SK-N-SH (cell line): Measurements from ENCODE around the gene ZDHHC14. TPM values are rescaled to one million over a fixed set of nuclear protein-coding genes. Genes with fewer than 3 reads are reported as not detected.

Experiments
- CTCF ChIA-PET: fragments of 300-600, 350-600 bp; formaldehyde crosslinking; extraction: SDS; loops from one replicate; lab custom pipeline; 2021; lab: Yijun Ruan, JAX
- POLR2A ChIA-PET: fragments of 350-600 bp; sonication (Branson Sonifier 250); formaldehyde crosslinking; extraction: SDS; loops from one replicate; lab custom pipeline; 2020; ENCODE audit warnings: antibody characterized with exemption, inconsistent platforms; lab: Yijun Ruan, JAX
- DNase-seq: peaks from one replicate; pipeline ENCODE4 v3.0.0; 2012
- H2AFZ ChIP-seq: fragments of 200-600 bp; sonication (generic); 2 replicates; pipeline ENCODE4 v1.8.1; 2016; ENCODE audit warnings: antibody characterized with exemption, mild to moderate bottlenecking, low read depth
- H3F3A ChIP-seq: fragments of 200-600 bp; sonication (generic); replicated peaks from 2 replicates; pipeline ENCODE3; 2016; ENCODE audit warnings: antibody characterized with exemption, mild to moderate bottlenecking; ENCODE audit not compliant: insufficient read depth
- H3K27ac ChIP-seq, 2 experiments: fragments of 200-500 bp in 1 of 2; fragments of 200-600 bp in 1 of 2; sonication (Bioruptor generic) in 1 of 2; sonication (generic), shearing (Covaris generic) in 1 of 2; 2 replicates each; pipeline versions ENCODE4 v1.5.1 to v1.6.1; 2014 to 2016; ENCODE audit warnings: low read depth in 2 of 2, inconsistent platforms in 1 of 2, low read length in 1 of 2, mild to moderate bottlenecking in 1 of 2, mixed read lengths in 1 of 2
- H3K27me3 ChIP-seq: fragments of 200-600 bp; sonication (generic), shearing (Covaris generic); 2 replicates; pipeline ENCODE4 v1.6.1; 2016; ENCODE audit warnings: mixed run types; ENCODE audit not compliant: insufficient read depth
- H3K36me3 ChIP-seq, 2 experiments: fragments of 200-500 bp in 1 of 2; fragments of 200-600 bp in 1 of 2; sonication (Bioruptor generic) in 1 of 2; sonication (generic) in 1 of 2; replicated peaks in 1 of 2; 2 replicates each; pipeline versions ENCODE3 to v1.5.1; 2014 to 2016; ENCODE audit warnings: low read length in 1 of 2, mild to moderate bottlenecking in 1 of 2; ENCODE audit not compliant: insufficient read depth in 2 of 2, control insufficient read depth in 1 of 2
- H3K4me1 ChIP-seq, 2 experiments: fragments of 200-500 bp in 1 of 2; fragments of 200-600 bp in 1 of 2; sonication (Bioruptor generic) in 1 of 2; sonication (generic), shearing (Covaris generic) in 1 of 2; 2 replicates each; pipeline versions ENCODE4 v1.5.1 to v1.6.1; 2014 to 2016; ENCODE audit warnings: low read depth in 1 of 2, low read length in 1 of 2, mixed run types in 1 of 2; ENCODE audit not compliant: insufficient read depth in 2 of 2, control insufficient read depth in 1 of 2
- H3K4me2 ChIP-seq: fragments of 200-600 bp; sonication (generic), shearing (Covaris generic); 2 replicates; pipeline ENCODE4 v1.6.1; 2017; ENCODE audit warnings: mixed run types
- H3K4me3 ChIP-seq, 2 experiments: fragments of 200-500 bp in 1 of 2; fragments of 200-600 bp in 1 of 2; sonication (Bioruptor generic) in 1 of 2; sonication (generic), shearing (Covaris generic) in 1 of 2; 2 replicates each; pipeline versions ENCODE4 v1.5.1 to v1.8.1; 2014 to 2016; ENCODE audit warnings: low read depth in 2 of 2, inconsistent platforms in 1 of 2, low read length in 1 of 2, mild to moderate bottlenecking in 1 of 2, mixed read lengths in 1 of 2, moderate library complexity in 1 of 2
- H3K79me2 ChIP-seq: fragments of 200-600 bp; sonication (generic); 2 replicates; pipeline ENCODE4 v1.8.1; 2017; ENCODE audit warnings: mild to moderate bottlenecking; ENCODE audit not compliant: insufficient read depth
- H3K9ac ChIP-seq: fragments of 200-600 bp; sonication (generic); 2 replicates; pipeline ENCODE4 v1.6.1; 2017; ENCODE audit warnings: mixed run types
- H3K9me2 ChIP-seq: fragments of 200-600 bp; sonication (generic); 2 replicates; pipeline ENCODE4 v1.6.1; 2017; ENCODE audit warnings: mixed run types
- H3K9me3 ChIP-seq: fragments of 200-600 bp; sonication (generic); 2 replicates; pipeline ENCODE4 v1.6.1; 2017; ENCODE audit warnings: mixed run types, mild to moderate bottlenecking, moderate library complexity
- H4K20me1 ChIP-seq: fragments of 200-600 bp; sonication (generic); 2 replicates; pipeline ENCODE4 v1.6.1; 2017; ENCODE audit warnings: mild to moderate bottlenecking, mixed run types; ENCODE audit not compliant: insufficient read depth
- CHD2 ChIP-seq: fragments of 150-350 bp; IDR thresholded peaks from 2 replicates; pipeline ENCODE4 v1.6.1; 2018; ENCODE audit warnings: low read length; ENCODE audit not compliant: partially characterized antibody
- ELF1 ChIP-seq: IDR thresholded peaks from 2 replicates; pipeline ENCODE4 v1.4.0; 2012
- EZH2phosphoT487 ChIP-seq: fragments of 200-600 bp; sonication (generic); IDR thresholded peaks from 2 replicates; pipeline ENCODE4 v1.6.1; 2017; ENCODE audit warnings: low read depth, mixed run types, mild to moderate bottlenecking, antibody characterized with exemption, moderate library complexity, borderline replicate concordance
- FOSL2 ChIP-seq: IDR thresholded peaks from 2 replicates; pipeline ENCODE4 v1.4.0; 2012; ENCODE audit warnings: low read depth, mild to moderate bottlenecking, moderate library complexity, borderline replicate concordance
- FOXJ3 ChIP-seq: sonication (generic); formaldehyde crosslinking; IDR thresholded peaks from 2 replicates; pipeline ENCODE4 v1.5.1; 2020; ENCODE audit warnings: mild to moderate bottlenecking, missing genetic modification reagents
- FOXM1 ChIP-seq: IDR thresholded peaks from 2 replicates; pipeline ENCODE4 v1.4.0; 2012; ENCODE audit warnings: low read depth, mild to moderate bottlenecking
- GATA2 ChIP-seq: sonication (generic); formaldehyde crosslinking; IDR thresholded peaks from 2 replicates; pipeline ENCODE4 v1.5.0; 2020; ENCODE audit warnings: mild to moderate bottlenecking, missing genetic modification reagents
- IRF3 ChIP-seq: fragments of 150-350 bp; IDR thresholded peaks from 2 replicates; pipeline ENCODE4 v1.6.1; 2016; ENCODE audit warnings: mild to moderate bottlenecking, low read depth, low read length
- JUND ChIP-seq: IDR thresholded peaks from 2 replicates; pipeline ENCODE4 v1.4.0; 2012
- MEF2A ChIP-seq: IDR thresholded peaks from 2 replicates; pipeline ENCODE4 v1.4.0; 2012; ENCODE audit warnings: low read depth, borderline replicate concordance
- MXI1 ChIP-seq: IDR thresholded peaks from 2 replicates; pipeline ENCODE4 v1.6.1; 2012; ENCODE audit warnings: mild to moderate bottlenecking, low read depth, low read length, improper control_type of control experiment
- POLR2AphosphoS5 ChIP-seq: IDR thresholded peaks from 2 replicates; pipeline ENCODE4 v1.6.1; 2012; ENCODE audit warnings: low read depth, low read length
- RXRA ChIP-seq: IDR thresholded peaks from 2 replicates; pipeline ENCODE4 v1.4.0; 2012; ENCODE audit warnings: low read depth, mild to moderate bottlenecking, borderline replicate concordance
- USF1 ChIP-seq: IDR thresholded peaks from 2 replicates; pipeline ENCODE4 v1.4.0; 2012; ENCODE audit warnings: low read depth, borderline replicate concordance
- YY1 ChIP-seq: IDR thresholded peaks from 2 replicates; pipeline ENCODE4 v1.4.0; 2012; ENCODE audit warnings: low read depth, mild to moderate bottlenecking
- WGBS: methylation state at CpG from one replicate; pipeline ENCODE4 v1.1.6; 2017; ENCODE audit warnings: low lambda C conversion rate; 5-methylcytosine and 5-hydroxymethylcytosine counted together
- polyA plus RNA-seq, 3 experiments: library from polyadenylated mRNA; depleted of rRNA; stranded (reverse); fragments of >200 nt; gene quantifications; 2 replicates each; pipeline ENCODE4 v1.2.3, GENCODE V29; 2012

Gene ZDHHC14
- polyA plus RNA-seq, 1 of the 3 experiments (the other 2 are of a cell fraction), result 5.4 TPM

GRCh38 chr6:157449610-157450009, 68.6 kb downstream of the ZDHHC14 start:
- H3K4me3 ChIP-seq, result no peak overlapping the region
- H3F3A ChIP-seq, result no peaks in the 10 kb centered on the region
- H4K20me1 ChIP-seq, result no peaks in the 10 kb centered on the region
- TF ChIP-seq ELF1, result no peak
- POLR2A ChIA-PET, result no interaction called here
- H2AFZ ChIP-seq, result no peak overlapping the region
- WGBS, result 91% methylated on average over 6 of the region's 6 CpGs
- H3K4me2 ChIP-seq, result no peak overlapping the region
- H3K9me3 ChIP-seq, result no peaks in the 10 kb centered on the region
- no peak overlapping the region for H3K27ac ChIP-seq
- no peaks in the 10 kb centered on the region for H3K27me3 ChIP-seq
- no peaks in the 10 kb centered on the region for H3K36me3 ChIP-seq
- H3K4me1 ChIP-seq, result no peaks in the 10 kb centered on the region
- DNase-seq, result no peak
- no peaks in the 10 kb centered on the region for H3K9me2 ChIP-seq
- no peaks in the 10 kb centered on the region for H3K79me2 ChIP-seq
- no peak overlapping the region for H3K9ac ChIP-seq
- CTCF ChIA-PET, result no interaction called here

GRCh38 chr6:157450931-157451742, 70.1 kb downstream of the ZDHHC14 start:
- no peak overlapping the region for H2AFZ ChIP-seq
- WGBS, result 91% methylated on average over 10 of the region's 10 CpGs
- CTCF ChIA-PET, result no interaction called here

GRCh38 chr6:157452096-157452495, 71.1 kb downstream of the ZDHHC14 start:
- Histone ChIP-seq H3K27ac (no peak overlapping the region), H3K4me3 (no peak overlapping the region), H2AFZ (no peak overlapping the region), H3K9me3 (no peaks in the 10 kb centered on the region), H3K36me3 (no peaks in the 10 kb centered on the region), H3K27me3 (no peaks in the 10 kb centered on the region), H4K20me1 (no peaks in the 10 kb centered on the region), H3F3A (no peaks in the 10 kb centered on the region), H3K9ac (no peak overlapping the region), H3K4me1 (no peaks in the 10 kb centered on the region), H3K4me2 (no peak overlapping the region), H3K79me2 (no peaks in the 10 kb centered on the region), H3K9me2 (no peaks in the 10 kb centered on the region)
- POLR2A ChIA-PET, result no interaction called here
- TF ChIP-seq IRF3 (no peak), MEF2A (no peak), MXI1 (no peak), ELF1 (no peak), POLR2AphosphoS5 (no peak), GATA2 (CRISPR knock-in tag) (no peak), FOXJ3 (CRISPR knock-in tag) (no peak), CHD2 (no peak), YY1 (no peak), EZH2phosphoT487 (no peak), USF1 (no peak), FOXM1 (no peak), FOSL2 (no peak), RXRA (no peak)
- no peak for DNase-seq
- 100% methylated on average over 2 of the region's 2 CpGs for WGBS
- CTCF ChIA-PET, result no interaction called here

More at GRCh38 chr6:157450931-157451742, 70.1 kb downstream of the ZDHHC14 start:
- H3K9me3 ChIP-seq, result no peaks in the 10 kb centered on the region
- DNase-seq, result no peak
- TF ChIP-seq JUND, result no peak
- no peak for TF ChIP-seq FOXJ3 (CRISPR knock-in tag)
- H3K4me1 ChIP-seq, result no peaks in the 10 kb centered on the region
- no peak overlapping the region for H3K9ac ChIP-seq
- H4K20me1 ChIP-seq, result no peaks in the 10 kb centered on the region
- no peak overlapping the region for H3K4me2 ChIP-seq
- no peaks in the 10 kb centered on the region for H3K9me2 ChIP-seq
- H3F3A ChIP-seq, result no peaks in the 10 kb centered on the region
- POLR2A ChIA-PET, result no interaction called here
- H3K27me3 ChIP-seq, result no peaks in the 10 kb centered on the region
- no peaks in the 10 kb centered on the region for H3K36me3 ChIP-seq
- H3K79me2 ChIP-seq, result no peaks in the 10 kb centered on the region
- no peak overlapping the region for H3K27ac ChIP-seq
- H3K4me3 ChIP-seq, result no peak overlapping the region
